ENCODE data around the gene RCSD1.
"Not testable (repeated sequence)": the region's sequence is repeated elsewhere in the genome, so short reads cannot be mapped to it uniquely, and the experiment has no call there.

RCSD1 gene

GRCh38 chr1:167629681-167630567, at the start of gene RCSD1:
Gene RCSD1 (plus strand): TSS chr1:167630232. CDS start chr1:167630424, 192 bp downstream.
- peak; percentile 77 for DNase-seq

- DNase-seq, result no peak
Observed at GRCh38 chr1:167582064-167582463, 48.0 kb upstream of the RCSD1 start.

DNA sequence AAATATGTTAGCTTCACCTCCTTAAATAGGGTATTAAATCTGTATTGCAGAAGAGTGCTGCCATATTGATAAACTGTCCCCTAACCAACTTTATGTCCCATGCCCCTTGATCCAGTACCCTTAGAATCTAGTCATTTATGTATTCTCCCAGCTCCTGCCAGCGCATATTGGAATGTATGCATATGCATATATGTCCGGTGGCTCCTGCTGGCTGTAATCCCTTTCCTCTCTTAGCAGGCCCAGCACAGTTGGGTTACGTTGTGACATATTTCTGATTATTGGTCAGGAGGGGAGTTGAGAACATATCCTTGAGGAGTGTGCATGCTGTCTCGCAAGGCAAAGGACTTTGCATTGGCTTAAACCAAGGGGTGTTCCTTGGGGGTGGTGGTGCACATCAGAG, 47.3 kb upstream of the RCSD1 start:
- DNase-seq, result no peak

GRCh38 chr1:167584581-167584980, 45.5 kb upstream of the RCSD1 start:
- DNase-seq, result no peak

- peak; percentile 31 for DNase-seq
Observed at GRCh38 chr1:167587342-167587741, 42.7 kb upstream of the RCSD1 start.

GRCh38 chr1:167587872-167588271, 42.2 kb upstream of the RCSD1 start:
- peak; percentile 59 for DNase-seq

- peak; percentile 53 for DNase-seq
Observed at GRCh38 chr1:167588361-167588760, 41.7 kb upstream of the RCSD1 start.

- DNase-seq, result no peak
Observed at GRCh38 chr1:167592475-167592874, 37.6 kb upstream of the RCSD1 start.

DNA sequence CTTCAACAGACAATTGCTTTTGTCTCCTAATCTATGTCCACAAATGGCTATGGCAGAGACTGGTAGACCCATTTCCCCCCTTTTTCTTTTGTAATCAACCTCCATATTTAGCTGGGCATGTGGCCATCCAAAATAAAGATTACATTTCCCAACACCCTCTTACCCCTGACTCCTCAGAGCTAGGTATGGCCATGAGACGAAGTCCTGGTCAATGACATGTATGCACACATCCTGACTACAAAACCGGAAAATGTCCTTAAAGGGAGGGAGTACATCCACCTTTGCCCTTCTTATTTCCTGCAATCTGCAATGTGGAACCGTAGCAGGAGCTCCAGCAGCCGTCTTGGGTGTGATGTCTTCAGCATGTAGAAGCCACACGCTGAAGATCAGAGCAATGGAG, 36.2 kb upstream of the RCSD1 start:
- no peak for DNase-seq

GRCh38 chr1:167594822-167595221, 35.2 kb upstream of the RCSD1 start:
- no peak for DNase-seq

DNA sequence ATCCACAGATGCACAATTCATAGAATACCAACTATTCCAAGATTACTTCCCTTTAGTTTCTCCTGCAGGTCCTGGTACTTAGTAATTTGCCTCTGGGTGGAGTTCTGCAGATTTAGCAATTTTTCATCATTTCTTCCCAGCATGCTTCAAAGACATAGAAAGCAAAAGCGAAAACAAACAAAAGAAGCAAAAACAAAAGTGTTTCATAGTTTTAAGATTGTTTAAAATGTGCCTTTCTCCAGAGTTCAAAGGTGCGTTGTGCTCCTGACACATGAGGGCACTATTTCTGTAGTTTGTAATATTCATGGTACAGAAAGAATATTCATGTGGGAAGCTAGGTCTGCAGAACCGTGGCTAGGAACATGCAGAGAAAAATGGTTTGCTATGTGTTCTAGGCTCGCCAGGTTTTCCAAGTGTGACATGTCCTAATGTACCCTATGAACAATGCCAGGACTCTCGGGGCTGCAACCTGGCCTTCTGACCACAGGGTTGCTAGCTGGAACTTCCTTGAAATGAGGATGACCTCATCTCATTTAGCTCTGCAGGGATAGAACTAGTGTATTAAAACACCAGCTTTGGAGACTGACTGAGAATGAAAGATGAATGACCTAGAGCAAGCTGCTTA, 30.0 kb upstream of the RCSD1 start:
- peak; percentile 84 for DNase-seq

GRCh38 chr1:167601442-167602383, 28.3 kb upstream of the RCSD1 start:
- DNase-seq, result peak; percentile 98

DNA sequence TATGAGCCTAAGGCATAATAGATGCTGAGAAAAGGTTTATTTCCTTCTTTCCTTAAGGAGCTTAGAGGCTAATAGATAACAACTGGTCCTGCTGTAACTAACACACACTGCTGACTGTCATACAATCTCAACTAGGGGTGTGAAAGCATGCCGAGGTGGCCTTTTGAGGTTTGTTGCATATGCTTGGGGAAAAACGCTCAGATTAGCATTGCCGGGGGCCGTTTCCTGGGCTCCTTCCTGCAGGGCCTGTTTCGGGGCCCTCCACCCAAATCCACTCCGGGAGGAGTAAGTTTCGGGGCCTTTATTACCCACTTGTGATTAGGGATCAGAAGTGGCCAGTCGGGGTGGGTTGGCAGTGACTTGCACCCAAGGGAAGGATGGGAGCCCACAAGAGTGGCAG, 27.2 kb upstream of the RCSD1 start:
- no peak for DNase-seq

DNA sequence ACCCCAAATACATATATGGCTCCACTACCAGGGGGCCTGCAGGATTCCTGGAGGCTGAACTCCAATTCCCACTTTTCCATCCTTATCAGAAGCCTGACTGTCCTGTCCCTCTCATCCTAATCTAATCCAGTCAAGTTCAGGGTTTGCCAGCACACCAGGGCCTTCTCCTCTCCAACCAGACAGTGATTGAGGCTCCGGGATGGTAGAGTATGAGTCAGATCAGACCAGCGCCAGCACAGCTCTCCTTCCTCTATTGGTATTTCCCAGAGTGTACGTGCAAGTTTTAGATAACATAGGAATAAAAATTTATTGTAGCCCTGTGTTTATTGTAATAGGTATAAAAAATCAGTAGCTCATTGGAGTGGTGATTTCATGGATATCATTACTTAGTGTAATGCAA, 24.5 kb upstream of the RCSD1 start:
- DNase-seq, result peak; percentile 80

GRCh38 chr1:167611983-167612382, 18.0 kb upstream of the RCSD1 start:
- DNase-seq, result no peak

DNA sequence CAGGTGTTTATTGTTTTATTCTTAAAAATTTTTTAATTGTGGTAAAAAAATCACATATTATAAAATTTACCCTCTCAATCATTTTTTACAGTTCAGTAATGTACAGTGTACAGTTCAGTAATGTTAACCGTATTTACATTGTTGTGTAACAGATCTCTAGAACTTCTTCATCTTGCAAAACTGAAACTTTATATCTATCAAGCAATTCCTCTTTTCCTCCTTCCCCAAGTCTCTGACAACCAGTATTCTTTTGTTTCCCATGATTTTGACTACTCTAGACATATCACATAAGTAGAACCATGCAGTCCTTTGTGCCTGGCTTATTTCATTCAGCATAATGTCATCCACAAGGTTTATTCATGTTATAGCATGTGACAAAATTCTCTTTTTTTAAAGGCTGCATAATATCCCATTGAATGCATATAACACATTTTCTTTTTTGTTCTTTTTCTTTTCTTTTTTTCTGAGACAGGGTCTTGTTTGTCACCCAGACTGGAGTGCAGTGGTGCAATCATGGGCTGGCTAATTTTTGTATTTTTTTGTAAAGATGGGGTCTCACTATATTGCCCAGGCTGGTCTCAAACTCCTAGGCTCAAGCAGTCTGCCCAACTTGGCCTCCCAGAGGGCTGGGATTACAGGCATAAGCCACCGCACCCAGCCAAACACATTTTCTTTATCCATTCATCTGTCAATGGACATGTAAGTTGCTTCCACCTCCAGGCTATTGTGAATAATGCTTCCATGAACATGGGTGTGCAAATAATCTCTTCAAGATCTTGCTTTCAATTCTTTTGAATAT, 17.2 kb upstream of the RCSD1 start:
- peak; percentile 91 for DNase-seq

GRCh38 chr1:167613984-167614383, 16.0 kb upstream of the RCSD1 start:
- DNase-seq, result not testable (repeated sequence)

DNA sequence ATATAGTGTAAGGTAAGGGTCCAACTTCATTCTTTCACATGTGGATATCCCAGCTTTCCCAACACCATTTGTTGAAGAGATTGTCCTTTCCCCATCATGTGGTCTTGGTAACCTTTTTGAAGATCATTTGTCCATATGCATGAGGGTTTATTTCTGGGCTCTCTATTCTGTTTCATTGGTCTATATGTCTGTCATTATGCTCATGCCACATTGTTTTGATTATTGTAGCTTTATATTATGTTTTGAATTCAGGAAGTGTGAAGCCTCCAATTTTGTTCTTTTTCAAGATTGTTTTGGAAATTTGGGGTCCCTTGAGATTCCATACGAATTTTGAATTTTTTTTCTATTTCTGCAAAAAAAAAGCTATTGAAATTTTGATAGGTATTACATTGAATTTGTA, 15.2 kb upstream of the RCSD1 start:
- no peak for DNase-seq

DNA sequence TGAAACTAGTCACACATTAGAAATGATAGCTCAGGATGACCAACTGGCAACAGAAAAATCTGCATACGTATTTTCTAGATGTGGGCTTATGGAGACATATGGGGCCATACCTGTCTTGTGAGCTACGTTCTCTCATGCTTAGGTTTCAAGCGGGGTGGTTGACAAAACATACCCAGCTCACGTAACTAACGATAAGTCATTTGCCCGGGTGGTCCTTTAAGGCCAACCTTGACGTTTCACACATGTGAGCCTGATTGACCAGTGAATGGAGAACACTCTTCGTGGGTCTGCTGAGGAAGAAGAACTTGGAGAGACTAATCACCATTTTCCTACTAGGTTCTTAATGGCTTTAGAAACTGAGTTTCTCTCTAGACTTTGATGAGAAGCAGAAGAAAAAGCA, 13.5 kb upstream of the RCSD1 start:
- no peak for DNase-seq

GRCh38 chr1:167617153-167618147, 12.6 kb upstream of the RCSD1 start:
- peak; percentile 93 for DNase-seq

- no peak for DNase-seq
Observed at GRCh38 chr1:167618366-167618765, 11.7 kb upstream of the RCSD1 start.
